ENCODE results near the gene RGL1.

- TF ChIP-seq CTCF (IDR thresholded peaks at IDR 0.05) (no peak), POLR2A (IDR thresholded peaks at IDR 0.05) (no peak)
Observed at GRCh38 chr1:183841550-183841949, 36.6 kb downstream of the RGL1 start.
